Fibroblast of pulmonary artery (primary cell): Measurements from ENCODE around the gene ROR1.

Experiments used
- DNase-seq: peaks from one replicate; pipeline ENCODE4 v3.0.0-alpha.2; 2010; ENCODE audit warnings: low read depth
- H3K4me3 ChIP-seq: replicated peaks from 2 replicates; pipeline ENCODE4 v1.5.1; 2011; ENCODE audit warnings: low read depth, mild to moderate bottlenecking, control low read depth, low read length, moderate library complexity
- CTCF ChIP-seq: IDR thresholded peaks from 2 replicates; pipeline ENCODE4 v1.5.1; 2011; ENCODE audit warnings: mild to moderate bottlenecking, control low read depth, low read length, inconsistent platforms; ENCODE audit errors: missing control alignments

ROR1 gene

GRCh38 chr1:64041371-64042131 lies 267.7 kb downstream of the ROR1 start:
- DNase-seq = no peak
- no peak for TF ChIP-seq CTCF
- H3K4me3 ChIP-seq = no peak overlapping the region

- H3K4me3 ChIP-seq = no peak overlapping the region
- no peak for TF ChIP-seq CTCF
- peak; percentile 97 for DNase-seq
Observed at GRCh38 chr1:64042331-64043100, 268.7 kb downstream of the ROR1 start.

GRCh38 chr1:64043288-64043687 lies 269.5 kb downstream of the ROR1 start:
- no peak overlapping the region for H3K4me3 ChIP-seq
- peak; percentile 46 for DNase-seq
- TF ChIP-seq CTCF = no peak

- H3K4me3 ChIP-seq = no peak overlapping the region
- no peak for TF ChIP-seq CTCF
- DNase-seq = peak; percentile 56
Observed at GRCh38 chr1:64043976-64044375, 270.2 kb downstream of the ROR1 start.

- TF ChIP-seq CTCF = no peak
- DNase-seq = no peak
- no peak overlapping the region for H3K4me3 ChIP-seq
Observed at GRCh38 chr1:64046243-64046642, 272.4 kb downstream of the ROR1 start.

- no peak for DNase-seq
Observed at GRCh38 chr1:64046891-64047290, 273.1 kb downstream of the ROR1 start.

More at GRCh38 chr1:64046891-64047290, 273.1 kb downstream of the ROR1 start:
- no peak overlapping the region for H3K4me3 ChIP-seq
- no peak for TF ChIP-seq CTCF
